GM12801 (cell line): ENCODE results near the gene GPSM1.

Experiments used
- CTCF ChIP-seq: IDR thresholded peaks from one replicate; pipeline ENCODE4 v1.5.1; 2011; ENCODE audit warnings: control low read depth; ENCODE audit not compliant: insufficient read length; ENCODE audit errors: extremely low read depth

The GPSM1 gene

GRCh38 chr9:136324501-136325300 is 2.6 kb upstream of the GPSM1 start:
- TF ChIP-seq CTCF = no peak

- TF ChIP-seq CTCF = no peak
Measured at GRCh38 chr9:136325358-136325757, 2.0 kb upstream of the GPSM1 start.

DNA sequence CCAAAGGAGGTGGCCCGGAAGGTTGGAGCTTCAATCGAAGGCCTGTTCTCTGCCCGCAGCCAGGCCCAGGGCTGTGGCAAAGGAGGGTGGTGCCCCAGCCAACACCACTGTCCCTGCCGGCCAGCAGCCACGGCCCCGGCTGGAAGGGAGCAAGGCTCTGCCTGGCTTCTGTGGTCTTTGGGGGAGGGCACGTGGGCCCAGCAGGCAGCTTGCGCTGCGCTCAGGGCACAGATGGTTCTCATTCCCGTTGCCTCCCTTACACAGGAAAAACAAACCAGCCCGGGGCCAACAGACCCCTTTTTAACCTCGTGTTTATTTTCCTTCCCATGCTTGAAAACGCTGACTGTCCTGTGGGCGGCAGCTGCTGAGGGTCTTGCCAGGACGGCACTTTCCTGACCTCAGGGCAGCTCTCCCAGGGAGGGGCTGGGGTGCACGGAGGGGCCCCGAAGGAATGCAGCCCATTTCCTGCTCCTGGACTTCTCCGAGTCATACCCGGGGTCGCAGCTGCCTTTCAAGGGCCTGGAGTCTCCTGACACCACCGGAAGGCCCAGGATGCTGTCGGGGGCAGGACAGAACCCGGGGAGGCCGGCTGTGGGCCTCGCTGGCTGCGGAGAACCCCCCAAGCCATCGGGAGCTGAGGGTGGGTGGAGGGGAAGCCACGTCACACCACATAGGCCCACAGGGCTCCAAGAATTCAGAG is 1.1 kb upstream of the GPSM1 start:
- TF ChIP-seq CTCF = no peak

DNA sequence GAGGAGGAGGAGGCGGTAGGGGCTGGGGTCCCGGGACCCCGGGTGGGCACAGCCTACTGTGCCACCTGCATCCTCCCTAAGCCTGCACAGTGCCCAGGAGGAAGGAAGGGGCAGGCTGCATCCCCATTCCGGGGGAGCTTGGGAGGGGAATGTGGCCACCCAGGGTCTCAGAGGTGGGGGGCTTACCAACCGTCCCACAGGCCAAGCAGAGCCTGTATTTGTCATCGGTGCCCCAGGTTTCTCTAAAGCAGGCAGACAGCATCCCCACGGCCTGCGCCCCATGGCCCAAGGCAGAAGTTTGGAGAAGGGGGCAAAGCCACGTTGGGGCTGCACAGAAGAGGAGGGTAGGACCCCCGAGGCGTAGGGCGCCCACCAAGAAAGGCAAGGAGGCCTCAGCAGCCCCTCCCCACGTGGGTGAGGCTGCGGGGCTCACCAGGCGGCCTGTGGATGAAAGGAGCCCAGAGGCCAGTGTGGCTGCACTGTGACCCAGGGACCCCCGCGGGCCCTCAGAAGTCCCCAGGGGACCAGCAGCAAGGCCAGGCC is 507 bp upstream of the GPSM1 start:
- TF ChIP-seq CTCF = no peak

DNA sequence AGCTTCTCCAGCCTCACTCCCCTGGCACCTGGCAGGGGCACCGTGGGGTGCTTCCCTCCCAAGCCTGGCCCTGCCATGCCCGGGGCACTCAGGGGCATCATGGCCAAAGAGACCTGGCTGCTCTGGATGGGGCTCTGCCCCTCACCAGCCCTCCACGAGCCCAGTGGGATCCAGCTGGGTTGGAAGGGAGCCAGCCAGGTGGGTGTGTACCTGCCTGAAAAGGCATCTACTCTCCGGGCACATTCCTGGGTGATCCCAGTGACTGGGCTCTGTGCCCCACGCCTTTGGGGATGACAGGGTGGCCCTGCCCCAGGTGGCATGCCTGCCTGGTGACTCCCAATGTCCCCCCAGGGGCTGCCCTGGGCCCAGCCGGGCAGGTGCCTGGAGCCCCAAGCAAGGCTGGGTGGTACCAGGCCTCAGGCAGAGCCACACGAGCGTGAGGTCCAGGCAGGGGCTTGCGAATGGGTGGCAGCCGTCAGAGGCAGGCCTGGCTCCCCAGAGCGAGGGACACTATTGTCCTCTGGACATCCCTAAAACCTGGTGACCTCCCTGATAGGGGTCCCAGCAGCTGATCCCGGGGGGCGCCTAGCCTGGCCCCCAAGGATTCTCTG is 777 bp downstream of the GPSM1 start:
- no peak for TF ChIP-seq CTCF

- TF ChIP-seq CTCF = no peak
Measured at GRCh38 chr9:136328622-136329041, 1.3 kb downstream of the GPSM1 start.

- TF ChIP-seq CTCF = no peak
Measured at GRCh38 chr9:136329211-136329627, 1.9 kb downstream of the GPSM1 start.
